ENCODE measurements around the gene MAPK14.

The MAPK14 gene

GRCh38 chr6:36114798-36115408 lies 87.3 kb downstream of the MAPK14 start:
- Mint-ChIP-seq H3K4me3 (peak overlapping the region; percentile 36), H3K9me3 (no peaks in the 10 kb centered on the region), H3K4me1 (ENCODE audit: low read depth) (peaks cover 79% of the 10 kb centered on the region), H3K27ac (peak overlapping the region; percentile 78), H3K36me3 (ENCODE audit: low read depth) (peaks cover 26% of the 10 kb centered on the region), H3K27me3 (no peaks in the 10 kb centered on the region)

GRCh38 chr6:36115412-36115811 lies 87.8 kb downstream of the MAPK14 start:
- Mint-ChIP-seq H3K27me3 (no peaks in the 10 kb centered on the region), H3K27ac (no peak overlapping the region), H3K9me3 (no peaks in the 10 kb centered on the region), H3K4me1 (ENCODE audit: low read depth) (peaks cover 79% of the 10 kb centered on the region), H3K4me3 (peak overlapping the region; percentile 36), H3K36me3 (ENCODE audit: low read depth) (peaks cover 21% of the 10 kb centered on the region)

GRCh38 chr6:36116066-36116864 lies 88.7 kb downstream of the MAPK14 start:
- Mint-ChIP-seq H3K4me1 (ENCODE audit: low read depth) (peaks cover 88% of the 10 kb centered on the region), H3K27ac (no peak overlapping the region), H3K27me3 (no peaks in the 10 kb centered on the region), H3K4me3 (no peak overlapping the region), H3K9me3 (no peaks in the 10 kb centered on the region), H3K36me3 (ENCODE audit: low read depth) (peaks cover 21% of the 10 kb centered on the region)

- no peaks in the 10 kb centered on the region for H3K9me3 Mint-ChIP-seq
Observed at GRCh38 chr6:36116943-36117342, 89.3 kb downstream of the MAPK14 start.

GRCh38 chr6:36117658-36118549 lies 90.3 kb downstream of the MAPK14 start:
- Mint-ChIP-seq H3K27me3 (no peaks in the 10 kb centered on the region), H3K4me1 (ENCODE audit: low read depth) (peaks cover 99% of the 10 kb centered on the region), H3K27ac (peak overlapping the region; percentile 71), H3K36me3 (ENCODE audit: low read depth) (peaks cover 16% of the 10 kb centered on the region), H3K9me3 (no peaks in the 10 kb centered on the region), H3K4me3 (no peak overlapping the region)

More at GRCh38 chr6:36116943-36117342, 89.3 kb downstream of the MAPK14 start:
- Mint-ChIP-seq H3K4me1 (ENCODE audit: low read depth) (peaks cover 94% of the 10 kb centered on the region), H3K4me3 (no peak overlapping the region), H3K36me3 (ENCODE audit: low read depth) (peaks cover 21% of the 10 kb centered on the region), H3K27me3 (no peaks in the 10 kb centered on the region), H3K27ac (peak overlapping the region; percentile 0)

GRCh38 chr6:36118550-36119107 lies 91.0 kb downstream of the MAPK14 start:
- peaks cover 10% of the 10 kb centered on the region for H3K36me3 Mint-ChIP-seq (ENCODE audit: low read depth)
- H3K4me1 Mint-ChIP-seq (ENCODE audit: low read depth), result peaks cover 99% of the 10 kb centered on the region
- H3K27ac Mint-ChIP-seq, result peak overlapping the region; percentile 71

GRCh38 chr6:36119209-36119608 lies 91.6 kb downstream of the MAPK14 start:
- H3K27me3 Mint-ChIP-seq, result no peaks in the 10 kb centered on the region
- no peaks in the 10 kb centered on the region for H3K9me3 Mint-ChIP-seq
- H3K4me1 Mint-ChIP-seq (ENCODE audit: low read depth), result peaks cover 99% of the 10 kb centered on the region
- no peak overlapping the region for H3K4me3 Mint-ChIP-seq
- peak overlapping the region; percentile 71 for H3K27ac Mint-ChIP-seq
- H3K36me3 Mint-ChIP-seq (ENCODE audit: low read depth), result peaks cover 10% of the 10 kb centered on the region

More at GRCh38 chr6:36118550-36119107, 91.0 kb downstream of the MAPK14 start:
- Mint-ChIP-seq H3K4me3 (no peak overlapping the region), H3K27me3 (no peaks in the 10 kb centered on the region), H3K9me3 (no peaks in the 10 kb centered on the region)

- peaks cover 10% of the 10 kb centered on the region for H3K36me3 Mint-ChIP-seq (ENCODE audit: low read depth)
- no peaks in the 10 kb centered on the region for H3K9me3 Mint-ChIP-seq
- peak overlapping the region; percentile 82 for H3K4me3 Mint-ChIP-seq
- peaks cover 95% of the 10 kb centered on the region for H3K4me1 Mint-ChIP-seq (ENCODE audit: low read depth)
- peak overlapping the region; percentile 96 for H3K27ac Mint-ChIP-seq
- H3K27me3 Mint-ChIP-seq, result no peaks in the 10 kb centered on the region
Observed at GRCh38 chr6:36120018-36120417, 92.4 kb downstream of the MAPK14 start.

- peaks cover 93% of the 10 kb centered on the region for H3K4me1 Mint-ChIP-seq (ENCODE audit: low read depth)
- H3K27ac Mint-ChIP-seq, result peak overlapping the region; percentile 96
- peaks cover 10% of the 10 kb centered on the region for H3K36me3 Mint-ChIP-seq (ENCODE audit: low read depth)
- H3K27me3 Mint-ChIP-seq, result no peaks in the 10 kb centered on the region
- H3K9me3 Mint-ChIP-seq, result no peaks in the 10 kb centered on the region
- H3K4me3 Mint-ChIP-seq, result peak overlapping the region; percentile 82
Observed at GRCh38 chr6:36120539-36120938, 92.9 kb downstream of the MAPK14 start.

- H3K36me3 Mint-ChIP-seq (ENCODE audit: low read depth), result peaks cover 10% of the 10 kb centered on the region
- no peaks in the 10 kb centered on the region for H3K9me3 Mint-ChIP-seq
- peak overlapping the region; percentile 82 for H3K4me3 Mint-ChIP-seq
- no peaks in the 10 kb centered on the region for H3K27me3 Mint-ChIP-seq
- peak overlapping the region; percentile 96 for H3K27ac Mint-ChIP-seq
- H3K4me1 Mint-ChIP-seq (ENCODE audit: low read depth), result peaks cover 93% of the 10 kb centered on the region
Observed at GRCh38 chr6:36120979-36121786, 93.6 kb downstream of the MAPK14 start.

GRCh38 chr6:36121787-36122494 lies 94.3 kb downstream of the MAPK14 start:
- no peaks in the 10 kb centered on the region for H3K9me3 Mint-ChIP-seq
- peak overlapping the region; percentile 96 for H3K27ac Mint-ChIP-seq
- H3K4me3 Mint-ChIP-seq, result no peak overlapping the region
- peaks cover 10% of the 10 kb centered on the region for H3K36me3 Mint-ChIP-seq (ENCODE audit: low read depth)
- peaks cover 94% of the 10 kb centered on the region for H3K4me1 Mint-ChIP-seq (ENCODE audit: low read depth)
- H3K27me3 Mint-ChIP-seq, result no peaks in the 10 kb centered on the region

GRCh38 chr6:36122495-36123269 lies 95.1 kb downstream of the MAPK14 start:
- peaks cover 94% of the 10 kb centered on the region for H3K4me1 Mint-ChIP-seq (ENCODE audit: low read depth)
- no peaks in the 10 kb centered on the region for H3K9me3 Mint-ChIP-seq
- H3K27me3 Mint-ChIP-seq, result no peaks in the 10 kb centered on the region
- peak overlapping the region; percentile 36 for H3K27ac Mint-ChIP-seq
- H3K4me3 Mint-ChIP-seq, result no peak overlapping the region
- H3K36me3 Mint-ChIP-seq (ENCODE audit: low read depth), result peaks cover 6% of the 10 kb centered on the region
